OCI-LY3 (cell line): ENCODE data around the gene TRPV6.

Experiments used
- H2AFZ ChIP-seq: fragments of 200-600, 300-600 bp; shearing (Covaris generic); 2 replicates; pipeline ENCODE4 v1.6.0; 2014; ENCODE audit warnings: antibody characterized with exemption, low read depth, low read length
- H3K27ac ChIP-seq: fragments of 200-600, 300-600 bp; sonication (generic); 2 replicates; pipeline ENCODE4 v1.5.1; 2014; ENCODE audit warnings: mild to moderate bottlenecking, low read length, moderate library complexity, mixed read lengths
- H3K27me3 ChIP-seq: fragments of 200-600, 300-600 bp; sonication (generic); 2 replicates; pipeline ENCODE4 v1.6.1; 2014; ENCODE audit warnings: low read depth, low read length, mixed read lengths
- H3K36me3 ChIP-seq: fragments of 200-600, 300-600 bp; sonication (generic); replicated peaks from 2 replicates; pipeline ENCODE3; 2014; ENCODE audit warnings: low read depth, low read length, mixed read lengths
- H3K4me1 ChIP-seq: fragments of 300-600, 200-600 bp; sonication (generic); 2 replicates; pipeline ENCODE4 v1.6.1; 2014; ENCODE audit warnings: low read length, mixed read lengths
- H3K4me2 ChIP-seq: fragments of 200-600, 300-600 bp; sonication (generic); 2 replicates; pipeline ENCODE4 v1.6.1; 2014; ENCODE audit warnings: low read length, mixed read lengths
- H3K4me3 ChIP-seq: fragments of 300-600, 200-600 bp; sonication (generic); 2 replicates; pipeline ENCODE4 v1.5.1; 2014; ENCODE audit warnings: antibody characterized with exemption, mild to moderate bottlenecking, low read length, moderate library complexity
- H3K79me2 ChIP-seq: fragments of 300-600, 200-600 bp; shearing (Covaris generic); 2 replicates; pipeline ENCODE4 v1.6.1; 2014; ENCODE audit warnings: mild to moderate bottlenecking, low read length, mixed read lengths
- H3K9ac ChIP-seq: fragments of 300-600, 200-600 bp; shearing (Covaris generic); 2 replicates; pipeline ENCODE4 v1.6.0; 2014; ENCODE audit warnings: mild to moderate bottlenecking, low read length, moderate library complexity
- H3K9me3 ChIP-seq: fragments of 200-600, 300-600 bp; shearing (Covaris generic); 2 replicates; pipeline ENCODE4 v1.6.1; 2014; ENCODE audit warnings: low read length, mixed read lengths; ENCODE audit not compliant: insufficient read depth
- H4K20me1 ChIP-seq: fragments of 200-600, 300-600 bp; sonication (generic); 2 replicates; pipeline ENCODE4 v1.6.1; 2016; ENCODE audit warnings: low read length, mixed read lengths; ENCODE audit not compliant: insufficient read depth
- EZH2phosphoT487 ChIP-seq: fragments of 200-600 bp; shearing (Covaris generic); IDR thresholded peaks from 2 replicates; pipeline ENCODE4 v1.6.1; 2018; ENCODE audit warnings: antibody characterized with exemption, mixed run types, low read depth
- TF ChIP-seq, protein P1 (sequence below): fragments of 200-600, 300-600 bp; sonication (generic); IDR thresholded peaks from 2 replicates; pipeline ENCODE4 v1.5.1; 2014; ENCODE audit warnings: antibody characterized with exemption, low read length, low read depth

The TRPV6 gene

DNA sequence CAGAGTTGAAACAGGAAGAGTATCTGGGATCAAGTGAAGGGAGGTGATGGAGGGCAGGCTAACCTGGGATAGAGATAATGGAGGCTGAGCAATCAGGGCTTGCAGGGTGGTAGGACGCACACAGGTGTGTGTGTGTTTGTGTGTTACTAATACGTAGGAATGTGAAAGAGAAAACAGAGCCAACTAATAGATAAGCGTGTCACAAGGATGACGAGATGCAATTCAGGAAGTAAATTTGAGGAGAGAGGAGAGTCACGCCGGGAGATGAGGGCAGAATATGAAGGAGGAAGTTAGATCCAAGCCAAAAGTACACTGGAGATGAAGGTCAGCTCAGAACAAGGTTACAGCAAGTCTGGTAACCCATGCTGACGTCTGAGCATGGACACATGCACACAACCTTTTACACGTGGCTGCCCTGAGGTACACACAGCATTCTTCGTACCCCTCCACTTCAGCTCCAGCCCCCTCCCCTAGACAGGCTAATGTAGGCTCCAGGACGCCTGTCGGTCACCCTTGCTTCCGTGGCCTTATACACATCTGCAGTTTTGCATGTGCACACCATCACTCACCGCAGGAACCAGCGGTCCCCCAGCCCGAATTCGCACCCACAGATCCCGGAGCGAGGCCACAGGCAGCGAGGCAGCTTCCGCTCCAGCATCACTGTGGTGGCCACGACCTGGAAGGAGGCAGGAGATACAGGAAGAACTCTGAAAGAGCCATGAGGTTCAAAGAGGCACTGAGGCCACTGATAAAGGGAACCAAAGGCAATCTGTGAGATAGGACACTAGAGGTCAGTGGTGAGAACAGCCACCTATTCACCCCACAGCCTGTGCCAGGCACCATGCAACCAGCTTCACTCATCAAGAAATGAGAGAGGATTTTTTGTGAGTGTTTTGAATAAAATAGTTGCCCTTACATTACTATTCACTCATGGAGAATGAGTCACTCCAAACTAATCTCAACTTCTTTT lies 23.7 kb upstream of the TRPV6 start:
- TF ChIP-seq EZH2phosphoT487 = no peak
- TF ChIP-seq, protein P1, sequence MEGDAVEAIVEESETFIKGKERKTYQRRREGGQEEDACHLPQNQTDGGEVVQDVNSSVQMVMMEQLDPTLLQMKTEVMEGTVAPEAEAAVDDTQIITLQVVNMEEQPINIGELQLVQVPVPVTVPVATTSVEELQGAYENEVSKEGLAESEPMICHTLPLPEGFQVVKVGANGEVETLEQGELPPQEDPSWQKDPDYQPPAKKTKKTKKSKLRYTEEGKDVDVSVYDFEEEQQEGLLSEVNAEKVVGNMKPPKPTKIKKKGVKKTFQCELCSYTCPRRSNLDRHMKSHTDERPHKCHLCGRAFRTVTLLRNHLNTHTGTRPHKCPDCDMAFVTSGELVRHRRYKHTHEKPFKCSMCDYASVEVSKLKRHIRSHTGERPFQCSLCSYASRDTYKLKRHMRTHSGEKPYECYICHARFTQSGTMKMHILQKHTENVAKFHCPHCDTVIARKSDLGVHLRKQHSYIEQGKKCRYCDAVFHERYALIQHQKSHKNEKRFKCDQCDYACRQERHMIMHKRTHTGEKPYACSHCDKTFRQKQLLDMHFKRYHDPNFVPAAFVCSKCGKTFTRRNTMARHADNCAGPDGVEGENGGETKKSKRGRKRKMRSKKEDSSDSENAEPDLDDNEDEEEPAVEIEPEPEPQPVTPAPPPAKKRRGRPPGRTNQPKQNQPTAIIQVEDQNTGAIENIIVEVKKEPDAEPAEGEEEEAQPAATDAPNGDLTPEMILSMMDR = peak; percentile 57
- Histone ChIP-seq H2AFZ (peak overlapping the region; percentile 10; the same call in 1 of the 2 replicates), H3K4me2 (no peak overlapping the region)

DNA sequence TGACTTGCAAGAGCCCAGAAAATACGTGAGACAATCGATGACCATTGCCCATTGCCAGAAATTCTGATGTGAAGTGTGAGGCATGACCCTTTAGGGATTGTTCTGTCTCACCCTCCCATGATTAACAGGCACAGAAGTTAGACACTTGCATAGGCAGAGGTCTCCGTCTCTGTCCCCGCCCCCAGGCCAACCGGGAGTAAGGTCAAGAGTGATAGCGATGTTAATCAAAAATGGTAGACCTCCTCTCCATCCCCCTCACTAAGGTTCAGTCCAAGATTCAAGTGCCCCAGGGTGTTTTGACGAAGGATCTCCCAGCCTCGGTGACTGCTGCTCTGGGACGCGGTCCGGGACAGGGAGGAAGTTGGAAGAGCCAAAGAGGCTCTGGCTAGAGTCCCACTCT lies 22.7 kb upstream of the TRPV6 start:
- no peak for TF ChIP-seq EZH2phosphoT487
- Histone ChIP-seq H3K36me3 (no peaks in the 10 kb centered on the region), H2AFZ (no peak overlapping the region), H3K9me3 (peaks cover 10% of the 10 kb centered on the region), H3K79me2 (no peaks in the 10 kb centered on the region), H3K4me1 (no peaks in the 10 kb centered on the region), H3K9ac (no peak overlapping the region), H3K27ac (no peak overlapping the region), H3K27me3 (peaks cover 30% of the 10 kb centered on the region), H4K20me1 (no peaks in the 10 kb centered on the region), H3K4me2 (no peak overlapping the region), H3K4me3 (no peak overlapping the region)

More for the DNA sequence above, 23.7 kb upstream of the TRPV6 start:
- Histone ChIP-seq H3K27me3 (peaks cover 39% of the 10 kb centered on the region), H3K36me3 (no peaks in the 10 kb centered on the region), H4K20me1 (no peaks in the 10 kb centered on the region), H3K27ac (no peak overlapping the region), H3K4me1 (no peaks in the 10 kb centered on the region), H3K9ac (no peak overlapping the region), H3K4me3 (no peak overlapping the region), H3K9me3 (peaks cover 9% of the 10 kb centered on the region; the same call in 1 of the 2 replicates), H3K79me2 (no peaks in the 10 kb centered on the region)

DNA sequence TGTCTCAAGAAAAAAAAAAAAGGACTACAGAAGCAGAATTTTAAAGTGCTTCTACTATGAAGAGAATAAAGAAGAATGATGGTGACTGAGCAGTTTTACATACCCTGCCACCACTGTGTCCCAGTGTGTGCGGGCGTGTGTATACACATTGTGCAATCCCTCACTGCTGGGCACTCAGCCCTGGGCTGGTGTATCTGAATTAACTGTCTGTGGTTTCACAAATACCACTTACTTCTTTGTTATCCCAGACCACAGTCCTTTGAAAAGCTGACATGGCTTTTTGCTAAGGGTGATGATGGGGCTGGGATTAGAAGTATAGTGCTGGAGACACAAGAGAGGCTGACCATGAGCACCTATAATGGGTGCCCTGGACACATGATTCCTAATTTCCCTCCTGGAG lies 21.1 kb upstream of the TRPV6 start:
- TF ChIP-seq EZH2phosphoT487 = no peak
- TF ChIP-seq, protein P1 = no peak
- Histone ChIP-seq H3K27ac (no peak overlapping the region), H3K4me2 (no peak overlapping the region), H3K79me2 (no peaks in the 10 kb centered on the region), H4K20me1 (no peaks in the 10 kb centered on the region), H3K9ac (no peak overlapping the region), H3K4me3 (no peak overlapping the region), H3K9me3 (peaks cover 10% of the 10 kb centered on the region), H3K27me3 (peaks cover 15% of the 10 kb centered on the region), H2AFZ (no peak overlapping the region), H3K36me3 (no peaks in the 10 kb centered on the region), H3K4me1 (no peaks in the 10 kb centered on the region)

DNA sequence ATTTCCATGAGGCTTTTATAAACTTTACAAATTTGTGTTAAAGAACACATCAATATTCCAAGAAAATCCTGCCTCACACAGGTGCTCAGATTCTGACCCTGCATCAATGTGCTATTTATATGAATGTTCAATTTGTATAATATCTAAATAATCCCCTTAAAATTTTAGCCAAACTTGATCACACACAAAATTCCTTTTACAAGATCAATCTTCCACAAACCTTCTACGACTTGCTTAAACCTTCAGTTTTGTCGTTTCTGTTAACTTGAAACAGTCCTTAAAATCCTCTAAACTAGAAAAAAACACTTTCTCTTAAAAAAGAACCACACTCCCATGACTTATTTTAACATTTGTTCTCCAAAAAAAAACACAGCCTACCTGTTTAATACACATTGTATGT lies 20.2 kb upstream of the TRPV6 start:
- Histone ChIP-seq H3K4me1 (no peaks in the 10 kb centered on the region), H3K36me3 (no peaks in the 10 kb centered on the region), H3K9ac (no peak overlapping the region), H3K27me3 (peaks cover 6% of the 10 kb centered on the region), H4K20me1 (no peaks in the 10 kb centered on the region), H3K4me2 (no peak overlapping the region), H3K79me2 (no peaks in the 10 kb centered on the region), H2AFZ (no peak overlapping the region), H3K27ac (no peak overlapping the region), H3K4me3 (no peak overlapping the region), H3K9me3 (peaks cover 10% of the 10 kb centered on the region)
- TF ChIP-seq EZH2phosphoT487 = no peak
- TF ChIP-seq, protein P1 = no peak
